NCI-H1105 treated with DMSO at 0.1 percent for 48 hours (cell line): ENCODE data around the gene CTSA.
"Not testable (repeated sequence)": the region's sequence is repeated elsewhere in the genome, so short reads cannot be mapped to it uniquely, and the experiment has no call there.

Experiments
- DNase-seq: peaks from one replicate; lab custom pipeline; 2025; lab: John Stamatoyannopoulos, UW

Gene CTSA

DNA sequence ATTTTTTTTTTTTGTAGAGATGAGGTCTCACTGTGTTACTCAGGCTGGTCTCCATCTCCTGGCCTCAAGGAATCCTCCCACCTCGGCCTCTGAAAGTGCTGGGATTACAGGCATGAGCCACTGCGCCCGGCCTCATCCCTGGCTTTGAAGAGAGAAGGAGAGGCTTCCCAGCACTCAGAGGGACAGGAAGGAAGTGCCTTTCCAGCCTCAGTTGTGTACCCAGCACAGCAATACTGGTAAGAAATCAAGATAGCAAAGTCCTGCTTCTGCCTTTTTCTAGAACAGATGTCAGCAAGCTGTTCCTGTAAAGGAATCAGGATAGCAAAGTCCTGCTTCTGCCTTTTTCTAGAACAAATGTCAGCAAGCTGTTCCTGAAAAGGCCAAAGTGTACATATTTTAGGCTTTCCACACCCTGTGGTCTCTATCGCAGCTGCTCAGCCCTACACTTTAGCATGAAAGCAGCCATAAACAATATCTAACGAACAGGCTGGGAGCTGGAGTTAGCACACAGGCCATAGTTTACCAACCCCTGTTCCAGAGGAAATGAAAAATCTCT, 27.1 kb downstream of the CTSA start:
- DNase-seq: no peak

DNA sequence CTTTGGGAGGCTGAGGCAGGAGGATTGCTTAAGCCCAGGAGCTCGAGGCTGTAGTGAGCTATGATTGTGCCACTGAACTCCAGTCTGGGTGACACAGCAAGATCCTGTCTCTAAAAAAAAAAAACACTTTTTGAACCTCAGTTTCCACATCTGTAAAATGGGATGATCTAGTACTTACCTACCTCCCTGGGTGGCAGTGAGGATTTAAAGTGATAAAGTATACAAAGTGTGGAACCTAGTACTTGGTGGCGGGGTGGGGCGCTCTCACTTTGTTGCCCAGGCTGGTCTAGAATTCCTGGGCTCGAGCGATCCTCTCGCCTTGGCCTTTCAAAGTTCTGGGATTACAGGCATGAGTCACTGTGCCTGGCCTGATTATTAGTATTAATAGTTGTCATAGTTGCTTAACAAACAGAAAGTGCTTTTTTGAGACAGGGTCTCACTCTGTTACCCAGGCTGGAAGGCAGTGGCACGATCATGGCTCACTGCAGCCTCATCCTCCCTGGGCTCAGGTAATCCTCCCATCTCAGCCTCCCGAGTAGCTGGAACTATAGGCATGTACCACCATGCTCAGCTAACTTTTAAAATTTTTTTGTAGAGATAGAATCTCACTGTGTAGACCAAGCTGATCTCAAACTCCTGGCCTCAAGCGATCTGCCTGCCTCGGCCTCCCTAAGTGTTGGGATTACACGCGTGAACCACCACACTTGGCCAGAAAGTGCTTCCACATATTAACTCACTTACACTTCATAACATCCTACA, 27.8 kb downstream of the CTSA start:
- DNase-seq: no peak

DNA sequence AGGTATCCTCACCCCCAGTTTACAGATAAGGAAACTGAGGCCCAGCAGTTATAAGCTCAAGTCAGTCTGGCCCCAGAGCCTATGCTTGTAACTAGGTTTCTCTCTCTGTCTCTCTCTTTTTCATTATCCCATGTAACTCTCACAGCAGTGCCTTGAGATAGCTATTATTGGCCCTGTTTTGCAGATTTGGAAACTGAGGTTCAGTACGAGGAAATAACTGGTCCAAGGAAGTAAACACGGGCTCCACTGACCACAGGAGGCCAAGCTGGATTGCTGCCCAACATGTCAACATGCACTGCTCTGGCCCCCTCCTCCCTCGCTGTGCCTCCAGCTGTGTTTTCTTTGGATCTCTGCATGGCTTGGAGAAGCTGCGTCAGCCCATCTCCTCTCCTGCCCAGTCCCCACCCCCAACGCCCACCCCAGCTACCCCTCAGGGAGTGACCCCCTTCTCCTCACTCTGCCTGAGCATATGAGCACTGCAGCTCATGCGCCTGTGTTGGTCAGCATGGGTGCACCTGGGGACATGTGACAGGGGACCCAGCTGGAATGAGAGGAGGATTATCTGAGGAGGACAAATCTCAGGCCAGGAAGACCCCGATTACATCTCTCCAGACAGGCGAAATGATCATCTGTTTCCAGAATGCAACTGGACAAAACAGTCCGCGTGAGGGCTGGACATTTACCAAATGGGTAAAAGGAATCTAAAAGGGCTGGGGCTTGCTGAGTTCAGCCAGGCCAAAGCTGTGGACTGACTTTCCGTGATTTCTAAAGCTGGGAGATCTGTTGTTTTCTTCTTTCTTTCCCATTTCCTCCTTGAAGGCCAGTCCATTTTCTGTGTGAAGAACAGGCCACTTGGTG, 28.6 kb downstream of the CTSA start:
- no peak for DNase-seq

DNA sequence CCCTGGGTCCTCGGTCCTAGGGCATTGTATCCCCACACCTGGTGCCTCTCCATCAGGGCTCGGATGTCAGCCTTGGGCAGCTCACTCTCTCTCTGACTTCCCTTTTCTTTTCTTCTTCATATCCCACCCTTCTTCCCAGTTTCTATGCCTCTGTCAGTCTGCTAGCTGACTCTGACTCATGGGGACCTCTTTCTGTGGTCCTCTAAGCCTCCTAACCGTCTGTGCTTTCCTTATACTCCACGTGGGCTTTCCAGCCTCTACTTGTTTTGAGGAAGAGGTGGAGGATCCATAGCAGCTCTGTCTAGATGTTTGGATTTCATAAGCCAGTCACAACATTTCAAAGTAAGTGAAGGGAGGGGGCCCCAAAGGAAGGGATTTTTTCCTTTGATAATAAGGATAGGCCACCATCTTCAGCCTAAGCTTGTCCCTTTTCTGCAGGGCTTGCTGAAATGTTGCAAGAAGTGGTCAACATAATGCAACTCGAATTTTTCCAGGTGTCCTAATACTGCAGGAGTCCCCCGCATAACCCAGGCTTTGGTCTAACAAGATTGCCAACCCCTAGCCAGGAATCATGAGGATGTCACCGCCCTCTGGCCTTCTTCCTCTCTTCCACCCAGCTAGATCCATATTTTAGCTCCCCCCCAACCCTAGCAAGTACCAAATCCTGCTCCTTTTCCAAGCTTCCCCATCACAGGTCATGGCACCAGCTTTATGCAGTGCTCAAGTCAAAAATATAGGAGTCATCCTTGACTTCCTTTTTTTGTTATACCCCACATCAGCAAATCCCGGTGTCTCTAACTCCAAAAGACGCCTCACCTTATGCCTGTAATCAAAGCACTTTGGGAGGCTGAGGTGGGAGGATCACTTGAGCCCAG, 29.6 kb downstream of the CTSA start:
- DNase-seq: no peak

DNA sequence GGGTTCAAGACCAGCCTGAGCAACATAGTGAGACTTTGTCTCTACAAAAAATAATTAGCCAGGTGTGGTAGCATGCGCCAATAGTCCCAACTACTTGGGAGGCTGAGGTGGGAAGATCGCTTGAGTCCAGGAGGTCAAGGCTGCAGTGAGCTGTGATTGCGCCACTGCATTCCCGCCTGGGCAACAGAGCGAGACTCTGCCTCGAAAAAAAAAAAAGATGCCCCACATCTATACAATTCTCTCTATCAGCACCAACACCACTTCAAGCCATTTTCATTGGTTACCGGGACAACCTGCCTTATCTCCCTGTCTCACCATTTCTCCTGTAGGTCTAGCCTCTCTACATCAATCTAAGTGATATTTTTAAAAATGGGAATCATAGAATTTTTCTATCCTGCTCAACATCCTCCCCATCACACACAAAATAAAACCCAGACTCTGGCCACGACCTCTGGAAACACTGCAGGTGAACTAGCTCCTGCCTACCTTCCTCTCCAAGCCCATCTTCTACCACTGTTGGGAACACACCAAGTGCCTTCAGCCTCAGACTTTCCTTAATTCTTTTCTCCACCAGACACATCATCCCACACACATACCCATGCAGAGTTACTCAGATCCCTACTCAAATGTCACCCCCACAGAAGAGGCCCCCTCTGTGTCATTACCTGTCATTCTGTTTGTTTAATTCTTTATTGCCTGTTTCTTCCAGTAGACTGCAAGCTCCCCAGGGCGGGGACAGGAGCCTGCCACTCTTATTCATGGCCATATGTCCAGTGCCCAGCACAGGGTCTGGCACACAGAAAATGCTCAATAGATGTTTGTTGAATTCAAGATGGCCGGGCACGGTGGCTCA, 30.4 kb downstream of the CTSA start:
- no peak for DNase-seq

DNA sequence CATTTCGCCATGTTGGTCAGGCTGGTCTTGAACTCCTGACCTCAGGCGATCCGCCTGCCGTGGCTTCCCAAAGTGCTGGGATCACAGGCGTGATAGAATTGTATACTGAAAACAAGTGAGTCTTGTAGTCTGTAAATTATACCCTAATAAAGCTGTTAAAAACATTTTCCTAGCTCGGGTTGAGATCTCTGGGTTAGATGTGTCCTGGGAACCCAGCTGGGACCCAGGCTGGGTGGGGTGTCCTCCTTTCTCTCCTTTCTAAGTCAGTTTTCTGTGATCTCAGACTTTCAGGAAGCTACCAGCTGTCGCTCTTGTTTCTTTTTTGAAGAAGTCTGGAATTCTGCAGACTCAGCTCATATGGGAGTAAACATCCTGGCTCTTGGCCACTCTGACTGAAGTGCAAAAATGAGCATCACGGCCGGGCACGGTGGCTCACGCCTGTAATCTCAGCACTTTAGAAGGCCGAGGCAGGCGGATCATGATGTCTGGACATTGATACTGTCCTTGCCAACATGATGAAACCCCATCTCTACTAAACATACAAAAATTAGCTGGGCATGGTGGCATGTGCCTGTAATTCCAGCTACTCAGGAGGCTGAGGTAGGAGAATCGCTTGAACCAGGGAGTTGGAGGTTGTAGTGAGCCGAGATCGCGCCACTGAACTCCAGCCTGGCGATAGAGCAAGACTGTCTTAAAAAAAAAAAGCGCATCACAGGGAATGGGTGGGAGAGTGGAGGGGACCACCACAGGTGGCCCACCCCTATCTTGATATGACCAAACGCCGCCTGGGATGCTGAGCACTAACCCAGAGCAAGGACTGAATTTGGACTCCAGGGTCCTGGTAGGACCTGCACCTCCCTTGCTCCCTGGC, 33.5 kb downstream of the CTSA start:
- DNase-seq: peak; percentile 10

DNA sequence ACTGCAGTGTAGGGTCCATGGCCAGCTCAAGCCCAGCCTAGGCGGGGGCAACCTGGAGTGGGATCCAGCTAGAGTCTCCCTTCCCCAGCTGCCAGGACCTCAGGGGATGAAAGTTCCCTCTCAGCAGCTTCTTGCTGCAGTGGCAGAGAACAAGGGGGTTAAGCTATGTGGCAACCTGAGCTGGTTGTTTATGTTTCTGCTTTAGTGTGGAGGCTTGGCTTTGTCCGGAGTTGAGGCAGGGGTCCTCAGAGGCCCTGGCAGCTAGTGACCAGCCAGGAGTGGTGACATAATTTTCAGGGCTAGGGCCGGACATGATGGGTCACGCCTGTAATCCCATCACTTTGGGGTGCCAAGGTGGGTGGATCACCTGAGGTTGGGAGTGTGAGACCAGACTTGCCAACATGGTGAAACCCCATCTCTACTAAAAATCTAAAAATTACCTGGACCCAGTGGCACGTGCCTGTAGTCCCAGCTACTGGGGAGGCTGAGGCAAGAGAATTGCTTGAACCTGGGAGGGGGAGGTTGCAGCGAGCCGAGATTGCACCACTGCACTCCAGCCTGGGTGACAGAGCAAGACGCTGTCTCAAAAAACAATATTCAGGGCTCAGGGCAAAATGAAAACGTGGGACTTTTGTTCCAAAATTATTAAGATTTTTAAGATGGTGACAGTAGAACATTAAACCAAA, 34.8 kb downstream of the CTSA start:
- DNase-seq: no peak

DNA sequence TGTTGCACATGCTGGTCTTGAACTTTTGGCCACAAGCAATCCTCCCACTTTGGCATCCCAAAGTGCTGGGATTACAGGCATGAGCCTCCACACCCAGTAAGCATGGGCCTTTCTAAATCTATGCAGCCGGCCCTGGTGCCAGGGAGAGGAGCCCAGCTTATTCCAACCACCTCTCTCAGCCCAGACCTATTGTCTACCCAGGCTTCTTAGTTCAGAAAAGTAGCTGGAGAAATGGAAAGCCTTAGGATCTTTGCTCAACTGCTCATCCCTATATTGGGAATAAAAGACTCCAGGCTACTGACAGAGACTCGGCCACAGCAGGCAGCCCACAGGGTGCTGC, 35.6 kb downstream of the CTSA start:
- DNase-seq: no peak

DNA sequence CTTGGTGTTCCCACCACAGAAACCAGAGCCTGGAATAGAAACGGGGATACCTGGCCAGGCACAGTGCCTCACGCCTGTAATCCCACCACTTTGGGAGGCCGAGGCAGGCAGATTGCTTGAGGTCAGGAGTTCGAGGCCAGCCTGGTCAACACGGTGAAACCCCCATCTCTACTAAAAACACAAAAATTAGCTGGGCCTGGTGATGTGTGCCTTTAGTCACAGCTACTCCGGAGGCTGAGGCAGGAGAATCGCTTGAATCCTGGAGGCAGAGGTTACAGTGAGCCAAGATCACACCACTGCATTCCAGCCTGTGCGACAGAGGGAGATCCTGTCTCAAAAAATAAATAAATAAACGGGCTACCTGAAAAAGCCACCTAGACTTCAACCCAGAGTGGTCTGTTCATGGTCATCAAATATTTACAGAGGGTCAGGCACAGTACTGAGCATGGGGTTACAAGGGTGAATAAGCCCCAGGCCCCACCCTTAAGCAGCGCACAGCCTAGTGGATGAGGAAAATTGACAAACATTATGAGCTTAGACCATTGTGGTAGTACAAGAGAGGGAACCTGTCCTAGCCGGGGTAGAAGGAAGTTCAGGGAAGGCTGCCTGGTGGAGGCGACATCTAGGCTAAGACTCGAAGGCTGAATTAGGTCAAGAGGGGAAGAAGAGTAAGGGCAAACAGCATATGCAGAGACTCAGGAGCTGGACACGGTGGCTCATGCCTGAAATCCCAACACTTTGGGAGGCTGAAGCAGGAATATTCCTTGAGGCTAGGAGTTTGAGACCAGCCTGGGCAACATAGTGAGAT, 36.1 kb downstream of the CTSA start:
- DNase-seq: no peak

DNA sequence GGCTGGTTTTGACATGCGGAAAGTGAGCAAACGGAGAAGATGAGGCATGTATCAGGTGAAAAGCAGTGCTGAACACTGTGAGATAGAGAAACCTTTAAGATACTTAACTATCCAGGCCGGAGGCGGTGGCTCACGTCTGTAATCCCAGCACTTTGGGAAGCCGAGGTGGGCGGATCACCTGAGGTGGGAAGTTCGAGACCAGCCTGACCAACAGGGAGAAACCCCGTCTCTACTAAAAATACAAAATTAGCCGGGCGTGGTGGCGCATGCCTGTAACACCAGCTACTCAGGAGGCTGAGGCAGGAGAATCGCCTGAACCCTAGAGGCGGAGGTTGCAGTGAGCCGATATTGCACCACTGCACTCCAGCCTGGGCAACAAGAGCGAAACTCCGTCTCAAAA, 40.5 kb downstream of the CTSA start:
- not testable (repeated sequence) for DNase-seq

DNA sequence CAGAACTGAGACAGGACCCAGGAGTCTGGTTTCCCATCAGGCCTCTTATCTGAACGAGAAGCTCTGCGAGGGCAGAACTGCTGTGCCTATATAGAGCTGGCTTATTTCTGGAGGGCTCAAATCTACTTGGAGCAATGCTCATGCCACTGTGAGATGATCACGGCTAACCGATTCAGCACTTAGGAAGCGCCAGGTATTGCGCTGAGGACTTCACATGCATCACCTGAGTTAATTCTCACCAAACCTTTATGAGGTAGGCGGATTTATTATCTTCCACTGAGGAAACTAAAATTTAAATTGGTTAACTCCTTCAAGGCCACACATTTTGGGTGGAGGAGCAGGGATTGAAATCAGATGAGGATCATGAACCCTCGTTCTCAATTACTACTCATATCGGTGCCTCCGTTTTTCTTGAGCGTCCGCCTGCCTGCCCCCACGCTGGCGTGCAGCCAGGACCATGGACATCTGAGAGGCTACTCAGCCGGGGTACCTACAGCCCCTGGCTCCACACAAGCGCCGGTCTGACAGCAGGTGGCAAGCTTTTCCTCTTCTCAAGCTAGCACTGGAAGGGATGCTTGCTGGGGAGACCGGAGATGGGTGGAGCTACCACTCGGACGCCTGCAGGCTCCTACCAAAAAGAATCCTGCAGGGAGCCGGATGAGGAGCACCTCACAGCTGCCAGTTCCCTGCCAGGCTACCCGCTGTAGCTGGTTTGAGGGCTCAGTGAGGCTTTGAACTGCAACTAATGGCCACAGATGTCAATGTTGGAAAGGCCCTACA, 42.3 kb downstream of the CTSA start:
- DNase-seq: peak; percentile 89

DNA sequence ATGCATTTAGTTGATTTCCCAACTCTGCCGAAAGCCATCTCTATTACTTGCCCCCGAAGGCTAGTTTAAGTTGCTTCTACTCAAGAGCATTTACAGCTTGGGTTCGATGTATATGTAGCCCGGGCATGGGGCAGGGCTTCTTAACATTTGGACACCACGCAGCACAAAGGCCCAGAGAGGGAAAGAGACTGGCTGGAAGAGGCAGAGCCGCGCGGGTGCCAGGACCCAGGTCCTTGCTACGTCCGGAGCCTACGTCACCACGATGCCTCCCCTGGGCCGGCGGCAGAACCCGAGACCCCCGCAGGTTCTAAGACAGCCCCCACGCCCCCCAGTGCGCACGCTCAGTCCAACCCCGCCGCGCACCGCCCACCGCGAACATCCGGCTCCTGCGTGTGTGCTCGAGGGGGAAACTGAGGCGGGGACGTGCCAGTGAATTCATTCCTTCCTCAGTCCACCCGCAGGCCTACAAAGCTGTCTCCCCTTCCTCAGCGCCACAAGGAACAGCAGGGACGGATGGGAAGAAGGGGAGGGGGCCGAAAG, 43.0 kb downstream of the CTSA start:
- DNase-seq: peak; percentile 60

DNA sequence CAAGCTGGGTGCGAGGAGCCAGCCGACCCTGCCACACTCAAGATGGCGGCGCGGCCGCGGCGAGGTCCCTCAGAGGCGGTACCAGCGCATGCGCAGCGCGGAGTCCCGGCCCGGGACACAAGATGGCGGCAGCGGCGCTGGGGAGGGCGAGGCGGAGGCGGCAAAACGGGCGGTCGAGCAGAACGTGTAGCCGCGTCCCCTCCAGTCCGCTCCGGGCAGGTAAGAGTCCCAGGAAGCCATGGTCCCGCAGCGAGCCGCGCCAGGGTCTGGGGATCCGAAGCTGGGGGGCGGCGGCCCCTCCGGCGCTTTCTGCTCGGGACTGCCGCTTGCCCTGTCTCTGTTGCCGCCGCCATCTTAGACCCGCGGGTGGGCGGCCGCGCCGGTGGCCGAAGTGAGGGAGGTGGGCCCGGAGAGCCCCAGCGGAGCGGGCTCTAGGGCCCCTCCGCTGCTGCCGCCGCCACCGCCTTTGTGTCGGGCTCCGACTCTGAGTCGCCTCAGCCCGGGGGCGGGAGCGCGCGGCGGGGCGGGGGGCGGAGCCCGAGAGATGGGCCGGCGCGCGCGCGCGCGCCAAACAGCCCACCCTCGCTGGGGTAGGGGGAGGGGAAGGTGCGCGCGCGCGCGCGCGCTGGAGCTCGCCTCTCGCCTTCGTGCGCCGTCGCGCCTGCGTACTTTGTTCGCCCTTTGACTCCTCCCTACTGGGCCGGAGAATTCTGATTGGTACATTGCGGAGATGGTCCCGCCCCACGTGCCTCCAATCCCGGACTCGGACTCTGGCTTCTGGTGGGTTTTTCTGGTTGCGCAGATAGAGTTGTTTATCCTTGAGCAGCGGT, 43.7 kb downstream of the CTSA start, which contains the start of gene PCIF1:
Gene PCIF1, plus strand, starts transcription at position 98 of the 830 bp plus-strand sequence. CDS start 4,317 bp downstream, outside the sequence.
- peak; percentile 96 for DNase-seq

DNA sequence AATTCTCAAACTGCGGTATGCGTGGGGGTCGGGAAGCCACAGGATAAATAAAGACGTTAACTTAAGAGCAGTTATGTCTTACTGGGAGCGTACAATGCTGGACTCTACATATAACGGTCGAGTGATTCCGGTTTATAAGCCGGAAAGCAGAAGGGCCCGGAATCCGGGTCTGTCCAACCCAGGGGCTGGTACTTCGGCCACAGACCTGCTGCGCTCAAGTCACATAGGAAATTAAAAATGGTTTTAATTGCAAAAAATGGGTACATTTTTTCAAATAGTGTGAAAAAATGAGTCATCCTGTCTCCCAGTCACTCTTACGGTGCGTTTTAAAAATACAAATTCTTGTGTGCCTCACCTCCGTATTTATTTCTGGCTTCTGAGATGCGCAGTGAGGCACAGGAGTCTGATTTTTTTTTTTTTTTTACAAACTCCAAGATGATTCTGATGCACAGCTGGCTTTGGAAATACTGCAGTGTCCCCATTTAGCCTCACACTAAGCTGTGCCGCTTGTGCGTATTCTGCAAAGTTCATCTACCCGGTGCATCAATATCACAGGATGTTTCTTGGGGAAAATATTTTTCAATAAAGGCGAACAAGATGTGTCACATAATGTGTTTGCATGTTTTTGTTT, 44.4 kb downstream of the CTSA start:
- DNase-seq: no peak

DNA sequence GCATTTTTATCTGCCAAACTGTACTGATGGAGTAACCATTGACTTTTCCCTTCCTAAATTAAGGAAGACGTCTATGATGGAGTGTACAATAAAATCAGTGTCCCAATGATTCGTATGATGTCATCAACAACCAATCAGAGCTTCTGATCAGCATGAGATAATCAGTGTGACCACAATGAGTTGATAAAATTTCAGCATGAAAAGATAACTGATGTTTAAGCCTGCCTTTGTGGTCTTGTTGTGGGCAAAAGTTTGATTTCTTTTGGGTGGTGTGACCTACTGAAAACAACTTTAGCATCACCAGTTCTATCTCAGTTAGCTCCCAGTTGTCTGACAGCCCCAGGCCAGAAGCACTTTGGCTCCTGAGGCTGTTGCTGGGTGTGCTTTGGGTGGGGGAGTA, 46.6 kb downstream of the CTSA start:
- DNase-seq: no peak
